Measurements from ENCODE around the gene CEP128. TPM values are rescaled to one million over a fixed set of nuclear protein-coding genes. Genes with fewer than 3 reads are reported as not detected.

The CEP128 gene
- total RNA-seq, 1 experiment from 2014 or later, result 16.4 TPM

GRCh38 chr14:80713076-80713850 is 228.3 kb downstream of the CEP128 start:
- Histone ChIP-seq H4K20me1 (ENCODE audit: insufficient read depth) (no peaks in the 10 kb centered on the region), H3K9ac (ENCODE audit: low read length) (no peak overlapping the region), H3K9me3 (ENCODE audit: control insufficient read depth in 1 of 2, insufficient read depth in 1 of 2, low read depth in 1 of 2, low read length in 2 of 2) (no peaks in the 10 kb centered on the region), H3K4me3 (replicated peaks in 1 of 2; ENCODE audit: low read depth in 1 of 2, low read length in 2 of 2) (no peak overlapping the region), H3K27ac (ENCODE audit: low read depth, low read length) (no peak overlapping the region), H3K79me2 (ENCODE audit: insufficient read depth, low read length) (no peaks in the 10 kb centered on the region), H3K4me2 (ENCODE audit: low read length) (no peak overlapping the region), H3K36me3 (ENCODE audit: control insufficient read depth in 1 of 2, insufficient read depth in 2 of 2, low read length in 2 of 2) (no peaks in the 10 kb centered on the region), H3K4me1 (ENCODE audit: control insufficient read depth in 1 of 2, insufficient read depth in 2 of 2, low read length in 2 of 2) (no peaks in the 10 kb centered on the region), H3K9me2 (ENCODE audit: insufficient read depth) (no peaks in the 10 kb centered on the region), H2AFZ (ENCODE audit: low read depth, low read length, poor library complexity, severe bottlenecking) (no peak overlapping the region), H3K27me3 (ENCODE audit: insufficient read depth, low read length) (no peaks in the 10 kb centered on the region)
- no TSS peak for BruUV-seq (replicated peaks)
- DNase-seq (ENCODE audit: low read depth, low spot score) (no peak), ATAC-seq (no peak)
- TF ChIP-seq POLR2A (IDR thresholded peaks at IDR 0.05; ENCODE audit: borderline replicate concordance, extremely low read depth, insufficient read depth, insufficient read length) (no peak), ZNF274 (IDR thresholded peaks at IDR 0.05; ENCODE audit: low read depth, low read length) (no peak), POLR2AphosphoS5 (IDR thresholded peaks at IDR 0.05; ENCODE audit: low read depth, low read length) (no peak), CBX3 (IDR thresholded peaks at IDR 0.05; ENCODE audit: low read depth) (no peak), EZH2phosphoT487 (IDR thresholded peaks at IDR 0.05; ENCODE audit: borderline replicate concordance) (no peak), ELF1 (IDR thresholded peaks at IDR 0.05; ENCODE audit: borderline replicate concordance, low read depth) (no peak), TCF7L2 (IDR thresholded peaks at IDR 0.05; ENCODE audit: borderline replicate concordance, extremely low read depth, insufficient read depth, insufficient read length) (no peak), ZFX (IDR thresholded peaks at IDR 0.05) (no peak), ZBTB33 (IDR thresholded peaks at IDR 0.05; ENCODE audit: extremely low read depth, insufficient replicate concordance, low read length) (no peak), RAD21 (IDR thresholded peaks at IDR 0.05; ENCODE audit: low read depth) (no peak), FOSL1 (IDR thresholded peaks at IDR 0.05; ENCODE audit: low read depth) (no peak)
- TF ChIP-seq, protein P1, sequence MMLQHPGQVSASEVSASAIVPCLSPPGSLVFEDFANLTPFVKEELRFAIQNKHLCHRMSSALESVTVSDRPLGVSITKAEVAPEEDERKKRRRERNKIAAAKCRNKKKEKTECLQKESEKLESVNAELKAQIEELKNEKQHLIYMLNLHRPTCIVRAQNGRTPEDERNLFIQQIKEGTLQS (IDR thresholded peaks at IDR 0.05), result no peak
- intact Hi-C loops (cut with micrococcal nuclease), result no loop called here
- RAD21 ChIA-PET (ENCODE audit: low non-redundant PET in 1 of 2, low total read pairs in 2 of 2, uncharacterized antibody in 2 of 2, unreplicated experiment in 2 of 2), result no interaction called here
- CTCF ChIA-PET, result no interaction called here
- POLR2A ChIA-PET, result no interaction called here

Measured in HCT116 (cell line).